HCT116 (cell line): ENCODE measurements around the gene LAMA1. TPM values are rescaled to one million over a fixed set of nuclear protein-coding genes. Genes with fewer than 3 reads are reported as not detected.

Source experiments
- ATAC-seq: fragments of 200-7000 bp; cut with Tn5 transposase; 2 replicates; pipeline ENCODE4 v1.9.1; 2020; ENCODE audit warnings: mild to moderate bottlenecking, moderate library complexity
- BruUV-seq: library from RNA; stranded (reverse); fragments of 400-500 nt; replicated peaks from 2 replicates; lab custom pipeline; 2021; lab: Mats Ljungman, UMichigan
- CTCF ChIA-PET: fragments of 300-600 bp; sonication (Branson Sonifier 250); formaldehyde crosslinking; loops from one replicate; lab custom pipeline; 2021; ENCODE audit warnings: antibody characterized with exemption; lab: Charles Lee
- POLR2A ChIA-PET: fragments of 300-600, 350-600 bp; sonication (Branson Sonifier 250); formaldehyde crosslinking; loops from one replicate; lab custom pipeline; 2021; ENCODE audit warnings: antibody characterized with exemption; lab: Charles Lee
- RAD21 ChIA-PET, 2 experiments: fragments of 300-600 bp; sonication (Branson Sonifier 250); formaldehyde crosslinking; loops; one replicate each; lab custom pipeline; 2023; ENCODE audit warnings: low total read pairs in 2 of 2; ENCODE audit not compliant: uncharacterized antibody in 2 of 2, unreplicated experiment in 2 of 2, low non-redundant PET in 1 of 2; lab: Charles Lee
- DNase-seq: peaks from one replicate; pipeline ENCODE4 v3.0.0-alpha.2; 2010; ENCODE audit warnings: low read depth, low spot score
- H2AFZ ChIP-seq: fragments of 200-600 bp; shearing (Covaris generic), sonication (generic); 2 replicates; pipeline ENCODE4 v1.6.1; 2017; ENCODE audit warnings: low read depth, mixed run types, mixed read lengths, antibody characterized with exemption, low read length; ENCODE audit not compliant: poor library complexity, severe bottlenecking
- H3K27ac ChIP-seq: 2 replicates; pipeline ENCODE4 v1.5.1; 2012; ENCODE audit warnings: low read depth, low read length
- H3K27me3 ChIP-seq: fragments of 200-600 bp; sonication (generic); 2 replicates; pipeline ENCODE4 v1.6.1; 2016; ENCODE audit warnings: mixed run types, low read length, mixed read lengths; ENCODE audit not compliant: insufficient read depth
- H3K36me3 ChIP-seq, 2 experiments: fragments of 200-500 bp in 1 of 2; fragments of 200-600 bp in 1 of 2; sonication (Bioruptor generic) in 1 of 2; sonication (generic) in 1 of 2; 2 replicates each; pipeline versions ENCODE4 v1.5.1 to v1.6.1; 2014 to 2016; ENCODE audit warnings: low read length in 2 of 2, inconsistent platforms in 1 of 2, mixed read lengths in 1 of 2, mixed run types in 1 of 2; ENCODE audit not compliant: insufficient read depth in 2 of 2, control insufficient read depth in 1 of 2
- H3K4me1 ChIP-seq, 2 experiments: fragments of 200-600 bp in 1 of 2; sonication (generic) in 1 of 2; 2 replicates each; pipeline versions ENCODE4 v1.5.1 to v1.6.1; 2012 to 2017; ENCODE audit warnings: low read length in 2 of 2, inconsistent platforms in 1 of 2, mild to moderate bottlenecking in 1 of 2, mixed read lengths in 1 of 2, mixed run types in 1 of 2, moderate library complexity in 1 of 2; ENCODE audit not compliant: insufficient read depth in 2 of 2, control insufficient read depth in 1 of 2
- H3K4me2 ChIP-seq: fragments of 200-600 bp; sonication (generic); 2 replicates; pipeline ENCODE4 v1.6.1; 2017; ENCODE audit warnings: mixed run types, low read length, mixed read lengths
- H3K4me3 ChIP-seq, 2 experiments: fragments of 200-600 bp in 1 of 2; sonication (generic) in 1 of 2; replicated peaks in 1 of 2; 2 replicates each; pipeline ENCODE4 v1.5.1; 2011 to 2016; ENCODE audit warnings: low read length in 2 of 2, control low read depth in 1 of 2, low read depth in 1 of 2, mild to moderate bottlenecking in 1 of 2, mixed read lengths in 1 of 2, mixed run types in 1 of 2
- H3K79me2 ChIP-seq: fragments of 200-600 bp; sonication (generic); 2 replicates; pipeline ENCODE4 v1.6.1; 2017; ENCODE audit warnings: mild to moderate bottlenecking, mixed run types, low read length, moderate library complexity, mixed read lengths; ENCODE audit not compliant: insufficient read depth
- H3K9ac ChIP-seq: fragments of 200-600 bp; sonication (generic); 2 replicates; pipeline ENCODE4 v1.6.1; 2016; ENCODE audit warnings: low read length, mixed read lengths
- H3K9me2 ChIP-seq: fragments of 200-600 bp; sonication (generic), shearing (Covaris generic); 2 replicates; pipeline ENCODE4 v1.6.1; 2017; ENCODE audit warnings: mixed run types, mild to moderate bottlenecking, moderate library complexity; ENCODE audit not compliant: insufficient read depth
- H3K9me3 ChIP-seq, 2 experiments: fragments of 200-500 bp in 1 of 2; fragments of 200-600 bp in 1 of 2; sonication (Bioruptor generic) in 1 of 2; sonication (generic) in 1 of 2; 2 replicates each; pipeline ENCODE4 v1.6.1; 2014 to 2017; ENCODE audit warnings: low read length in 2 of 2, mixed read lengths in 2 of 2, inconsistent platforms in 1 of 2, low read depth in 1 of 2, mild to moderate bottlenecking in 1 of 2, mixed run types in 1 of 2, moderate library complexity in 1 of 2; ENCODE audit not compliant: control insufficient read depth in 1 of 2, insufficient read depth in 1 of 2
- H4K20me1 ChIP-seq: fragments of 200-600 bp; sonication (generic), shearing (Covaris generic); 2 replicates; pipeline ENCODE4 v1.6.1; 2017; ENCODE audit warnings: mixed run types, mild to moderate bottlenecking, moderate library complexity; ENCODE audit not compliant: insufficient read depth
- ATF3 ChIP-seq: IDR thresholded peaks from 2 replicates; pipeline ENCODE4 v1.6.1; 2012
- CBX3 ChIP-seq: IDR thresholded peaks from 2 replicates; pipeline ENCODE4 v1.6.1; 2012; ENCODE audit warnings: low read depth
- CTCF ChIP-seq, 3 experiments: fragments of 200-600 bp in 1 of 3; sonication (generic) in 1 of 3; IDR thresholded peaks in 2 of 3; conservative IDR thresholded peaks in 1 of 3; 2 replicates each; pipeline ENCODE4 v1.5.1; 2012 to 2017; ENCODE audit warnings: low read depth in 2 of 3, low read length in 2 of 3, antibody characterized with exemption in 1 of 3, borderline replicate concordance in 1 of 3, control low read depth in 1 of 3, mild to moderate bottlenecking in 1 of 3, mixed read lengths in 1 of 3, mixed run types in 1 of 3, moderate library complexity in 1 of 3; ENCODE audit not compliant: insufficient read depth in 1 of 3
- EGR1 ChIP-seq: IDR thresholded peaks from 2 replicates; pipeline ENCODE4 v1.6.1; 2012; ENCODE audit warnings: low read depth
- EZH2 ChIP-seq: fragments of 200-600 bp; sonication (generic); IDR thresholded peaks from 2 replicates; pipeline ENCODE4 v1.6.1; 2017; ENCODE audit warnings: antibody characterized with exemption, mixed run types
- FOSL1 ChIP-seq: IDR thresholded peaks from 2 replicates; pipeline ENCODE4 v1.6.1; 2012; ENCODE audit warnings: low read depth
- REST ChIP-seq: IDR thresholded peaks from 2 replicates; pipeline ENCODE4 v1.6.1; 2012; ENCODE audit warnings: low read depth
- SIN3A ChIP-seq: IDR thresholded peaks from 2 replicates; pipeline ENCODE4 v1.6.1; 2012; ENCODE audit warnings: low read depth
- SRF ChIP-seq: IDR thresholded peaks from 2 replicates; pipeline ENCODE4 v1.6.1; 2012; ENCODE audit warnings: low read depth
- TCF7L2 ChIP-seq: IDR thresholded peaks from 2 replicates; pipeline ENCODE4 v1.7.0; 2011; ENCODE audit warnings: borderline replicate concordance, inconsistent platforms; ENCODE audit not compliant: insufficient read depth, insufficient read length; ENCODE audit errors: extremely low read depth
- intact Hi-C: fragments of 100-400 bp; cut with micrococcal nuclease; formaldehyde crosslinking; loops from 2 replicates; pipeline ENCODE4 v1.10.0; 2022
- total RNA-seq: library from RNA; stranded (reverse); gene quantifications from one replicate; pipeline ENCODE4 v1.2.1, GENCODE V29; 2021; ENCODE audit not compliant: unreplicated experiment
- TF ChIP-seq, protein P1 (sequence below): IDR thresholded peaks from 2 replicates; pipeline ENCODE4 v1.6.1; 2011; ENCODE audit warnings: mild to moderate bottlenecking, low read length, moderate library complexity; ENCODE audit not compliant: insufficient replicate concordance; ENCODE audit errors: extremely low read depth

The LAMA1 gene
- total RNA-seq, 1 experiment from 2014 or later, result 0.05 TPM

- Histone ChIP-seq H3K36me3 (no peaks in the 10 kb centered on the region), H3K9me3 (peaks cover 0 to 22% of the 10 kb centered on the region in 2 experiments; a peak in 2 of 4 replicates), H3K4me3 (no peak overlapping the region), H3K4me2 (no peak overlapping the region), H3K4me1 (no peaks in the 10 kb centered on the region), H2AFZ (no peak overlapping the region), H3K27me3 (no peaks in the 10 kb centered on the region), H3K9ac (no peak overlapping the region), H4K20me1 (no peaks in the 10 kb centered on the region), H3K79me2 (no peaks in the 10 kb centered on the region), H3K27ac (no peak overlapping the region), H3K9me2 (no peaks in the 10 kb centered on the region)
- no peak for ATAC-seq
- ChIA-PET POLR2A (no interaction called here), CTCF (no interaction called here), RAD21 (no interaction called here)
- intact Hi-C loops, result no loop called here
- BruUV-seq, result no TSS peak
- DNase-seq, result no peak
- TF ChIP-seq SRF, result no peak
- no peak for TF ChIP-seq SIN3A
- no peak for TF ChIP-seq FOSL1
- no peak for TF ChIP-seq EZH2
- no peak for TF ChIP-seq CTCF (IDR thresholded peaks at IDR 0.05 in 2 of 3, conservative IDR thresholded peaks at IDR 0.05 in 1 of 3; ENCODE audit: borderline replicate concordance in 1 of 3, insufficient read depth in 1 of 3, low read depth in 2 of 3, low read length in 2 of 3)
- no peak for TF ChIP-seq TCF7L2
- no peak for TF ChIP-seq ATF3
- no peak for TF ChIP-seq CBX3
- no peak for TF ChIP-seq EGR1
- no peak for TF ChIP-seq REST
- TF ChIP-seq, protein P1, sequence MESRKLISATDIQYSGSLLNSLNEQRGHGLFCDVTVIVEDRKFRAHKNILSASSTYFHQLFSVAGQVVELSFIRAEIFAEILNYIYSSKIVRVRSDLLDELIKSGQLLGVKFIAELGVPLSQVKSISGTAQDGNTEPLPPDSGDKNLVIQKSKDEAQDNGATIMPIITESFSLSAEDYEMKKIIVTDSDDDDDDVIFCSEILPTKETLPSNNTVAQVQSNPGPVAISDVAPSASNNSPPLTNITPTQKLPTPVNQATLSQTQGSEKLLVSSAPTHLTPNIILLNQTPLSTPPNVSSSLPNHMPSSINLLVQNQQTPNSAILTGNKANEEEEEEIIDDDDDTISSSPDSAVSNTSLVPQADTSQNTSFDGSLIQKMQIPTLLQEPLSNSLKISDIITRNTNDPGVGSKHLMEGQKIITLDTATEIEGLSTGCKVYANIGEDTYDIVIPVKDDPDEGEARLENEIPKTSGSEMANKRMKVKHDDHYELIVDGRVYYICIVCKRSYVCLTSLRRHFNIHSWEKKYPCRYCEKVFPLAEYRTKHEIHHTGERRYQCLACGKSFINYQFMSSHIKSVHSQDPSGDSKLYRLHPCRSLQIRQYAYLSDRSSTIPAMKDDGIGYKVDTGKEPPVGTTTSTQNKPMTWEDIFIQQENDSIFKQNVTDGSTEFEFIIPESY, result no peak
Observed at GRCh38 chr18:7025194-7025593, 92.4 kb downstream of the LAMA1 start.
